ENCODE results near the gene NTM.
"Not testable (repeated sequence)": the region's sequence is repeated elsewhere in the genome, so short reads cannot be mapped to it uniquely, and the experiment has no call there.

Gene NTM

DNA sequence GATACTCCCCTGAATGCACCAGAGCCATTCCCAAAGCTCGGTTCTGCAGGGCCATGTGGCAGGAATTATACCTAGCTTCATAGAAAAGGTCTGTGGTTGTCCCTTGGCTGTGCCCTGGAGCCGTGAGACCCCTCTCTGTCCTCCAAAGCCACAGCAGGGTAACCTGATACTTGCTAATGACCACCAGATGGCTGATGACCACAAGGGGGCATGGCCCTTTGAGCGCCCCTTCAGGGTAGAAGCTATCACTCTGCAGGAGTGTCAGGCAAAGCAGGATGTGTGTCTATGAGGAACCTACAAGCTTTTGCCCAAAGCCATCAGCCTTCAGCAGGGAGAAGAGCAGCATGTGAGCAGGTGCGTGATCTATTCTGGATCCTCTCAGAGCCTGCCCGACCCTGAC, 95.3 kb downstream of the NTM start:
- no peak for DNase-seq

DNA sequence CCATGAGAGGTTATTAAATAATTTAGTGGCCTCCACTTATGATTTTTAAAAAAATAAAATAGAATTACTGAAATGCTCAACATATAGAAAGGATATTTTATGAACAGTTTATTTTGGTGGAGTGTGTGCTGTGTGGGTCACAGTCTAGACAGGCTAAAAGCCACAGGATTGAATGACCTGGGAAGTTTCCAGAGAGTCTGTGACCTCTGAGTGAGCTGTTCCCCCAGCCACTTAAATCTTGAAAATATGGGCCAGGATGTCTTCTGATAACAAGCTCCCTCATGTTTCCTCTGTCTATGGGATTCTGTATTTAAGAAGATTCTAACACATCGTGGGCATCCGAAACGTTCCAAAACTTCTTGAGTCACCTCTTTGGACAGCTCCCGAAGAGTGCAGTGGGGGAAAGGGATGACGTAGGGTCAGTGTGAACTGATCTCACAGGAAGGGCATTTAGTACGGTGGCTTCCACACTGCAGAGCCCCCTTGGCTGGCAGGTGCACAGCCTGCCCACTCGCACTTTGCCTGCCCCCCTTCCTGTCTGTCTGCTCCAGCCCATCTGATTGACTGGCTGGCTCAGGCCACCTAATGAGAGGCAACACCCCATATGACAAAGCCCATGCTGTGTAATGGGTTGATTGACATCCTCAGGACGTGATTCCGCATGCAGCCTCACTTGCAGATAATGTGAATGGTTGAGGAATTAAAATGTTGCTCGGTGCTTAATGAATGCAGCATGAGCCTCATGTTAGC, 97.4 kb downstream of the NTM start:
- DNase-seq, result no peak

DNA sequence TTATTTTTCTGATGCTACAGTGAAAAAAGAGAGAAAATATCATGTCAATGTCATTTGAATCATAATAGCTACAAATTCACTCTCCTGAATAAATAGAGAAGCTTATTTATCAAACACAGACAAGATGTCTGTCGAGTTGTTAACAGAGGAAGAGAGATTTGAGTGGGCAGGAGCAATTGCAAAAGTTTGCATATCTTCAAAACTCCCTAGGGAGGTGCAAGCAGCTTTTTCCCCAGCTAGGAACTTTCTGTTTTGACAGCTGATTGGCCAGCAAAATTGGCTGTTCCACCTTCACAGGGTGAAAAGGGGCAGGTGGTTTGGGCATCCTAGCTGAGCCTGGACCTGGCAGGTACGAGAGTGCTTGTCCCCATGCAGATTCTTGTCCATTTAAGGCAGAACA, 98.2 kb downstream of the NTM start:
- DNase-seq, result no peak

DNA sequence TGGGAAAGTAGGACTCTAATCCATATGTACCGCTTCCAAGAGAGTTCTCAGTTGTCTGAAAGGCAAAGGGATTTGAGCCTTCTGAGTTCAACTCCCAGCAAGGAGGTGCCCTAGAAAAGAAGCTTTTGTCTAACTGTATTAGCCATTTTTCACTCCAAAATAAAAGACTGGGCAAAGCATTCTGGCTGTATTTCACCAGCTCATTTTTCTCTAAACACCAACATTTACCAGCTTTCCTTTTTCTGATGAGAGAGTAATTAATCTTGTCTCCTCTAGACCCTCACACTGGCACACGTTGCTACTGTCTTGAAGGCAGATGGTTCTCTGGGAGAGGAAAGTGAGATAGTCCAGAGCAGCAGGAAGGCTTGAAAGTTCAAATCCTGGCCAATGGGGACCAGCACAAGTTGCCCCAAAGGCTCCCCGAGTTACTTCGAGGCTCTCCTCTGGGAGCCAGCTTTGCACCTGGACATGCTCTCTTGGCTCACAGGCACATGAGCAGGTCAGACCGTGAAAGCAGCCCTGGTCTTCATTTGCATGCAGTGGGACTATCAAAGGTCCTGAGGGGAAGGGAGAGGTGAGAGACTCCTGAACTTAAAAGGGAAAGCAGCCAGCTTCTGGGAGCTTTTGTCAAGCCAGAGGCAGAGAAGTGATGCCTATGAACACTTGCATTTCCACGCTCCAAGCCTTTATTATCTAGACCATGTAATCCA, 100.0 kb downstream of the NTM start:
- no peak for DNase-seq

DNA sequence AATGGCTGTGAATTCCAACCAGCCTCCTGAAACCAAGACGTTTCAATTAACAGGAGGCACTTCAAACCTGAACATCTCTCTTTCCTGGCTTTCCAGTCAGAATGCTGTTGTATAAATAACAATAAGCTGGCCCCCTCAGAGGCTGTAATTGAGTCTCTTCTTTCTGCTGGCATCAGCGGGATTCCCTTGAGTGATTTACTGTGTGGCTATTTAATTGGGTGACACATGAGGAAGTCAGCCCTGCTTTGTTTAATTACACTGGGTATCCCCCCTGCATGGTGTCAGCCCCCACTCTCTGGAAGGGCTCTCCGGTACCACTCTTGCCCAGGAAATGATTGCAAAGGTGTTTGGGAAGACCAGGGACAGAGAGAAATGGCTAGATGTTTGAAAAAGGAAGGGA, 101.6 kb downstream of the NTM start:
- no peak for DNase-seq

DNA sequence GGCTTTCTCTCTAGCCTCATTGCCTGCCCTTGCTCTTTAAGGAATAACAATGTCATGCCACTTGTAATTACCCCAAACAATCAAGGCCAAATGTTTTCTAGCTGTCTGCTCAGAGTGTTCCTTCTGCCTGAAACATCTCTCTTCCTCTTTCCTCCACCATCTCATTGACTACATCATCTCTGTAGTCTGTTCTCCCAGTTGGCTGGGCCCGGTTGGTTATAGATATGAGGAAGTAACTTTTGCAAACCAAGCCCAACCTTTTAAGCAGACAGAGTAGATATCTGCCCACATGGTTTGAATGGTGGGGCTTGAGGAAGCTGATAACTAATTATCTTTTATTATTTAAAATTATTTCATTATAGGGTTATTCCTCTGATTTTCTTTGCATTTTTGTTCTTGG, 104.5 kb downstream of the NTM start:
- no peak for DNase-seq

DNA sequence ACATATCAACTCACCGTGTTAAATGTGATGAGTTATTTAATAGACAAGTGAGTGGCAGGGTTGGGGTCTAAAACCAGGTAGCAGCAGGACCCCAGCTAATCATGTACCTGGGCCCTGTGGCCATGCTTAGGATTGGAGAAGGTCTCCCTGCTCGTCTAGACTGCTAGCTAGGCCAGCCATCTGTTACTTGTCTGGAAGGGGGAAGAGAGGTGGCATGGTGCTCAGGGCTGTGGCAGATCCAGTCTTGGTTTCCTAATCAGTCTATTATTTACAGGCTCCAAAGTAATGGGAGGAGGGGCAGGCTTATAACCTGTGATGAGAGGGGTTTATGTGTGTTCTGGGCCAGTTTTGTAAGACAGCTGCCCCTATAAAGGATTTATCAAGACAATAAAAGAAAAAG, 105.9 kb downstream of the NTM start:
- DNase-seq, result no peak

DNA sequence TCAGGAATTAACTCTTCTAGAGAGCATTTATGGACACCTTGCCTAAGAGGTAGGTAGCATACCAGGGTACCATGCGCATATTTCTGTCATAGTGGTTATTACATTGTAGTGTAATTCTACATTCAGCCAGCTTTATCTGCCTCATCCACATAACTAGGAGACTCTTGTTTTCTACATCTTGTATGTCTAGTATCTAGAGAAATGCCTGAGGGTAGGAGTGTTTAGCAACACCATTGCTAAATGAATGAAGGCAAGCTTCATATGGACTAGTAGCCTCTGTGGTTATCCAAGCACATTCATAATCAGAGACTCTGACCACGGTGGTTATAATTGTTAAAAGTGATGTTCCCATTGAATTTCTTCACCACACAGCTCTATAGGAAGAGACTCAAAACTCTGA, 107.9 kb downstream of the NTM start:
- no peak for DNase-seq

DNA sequence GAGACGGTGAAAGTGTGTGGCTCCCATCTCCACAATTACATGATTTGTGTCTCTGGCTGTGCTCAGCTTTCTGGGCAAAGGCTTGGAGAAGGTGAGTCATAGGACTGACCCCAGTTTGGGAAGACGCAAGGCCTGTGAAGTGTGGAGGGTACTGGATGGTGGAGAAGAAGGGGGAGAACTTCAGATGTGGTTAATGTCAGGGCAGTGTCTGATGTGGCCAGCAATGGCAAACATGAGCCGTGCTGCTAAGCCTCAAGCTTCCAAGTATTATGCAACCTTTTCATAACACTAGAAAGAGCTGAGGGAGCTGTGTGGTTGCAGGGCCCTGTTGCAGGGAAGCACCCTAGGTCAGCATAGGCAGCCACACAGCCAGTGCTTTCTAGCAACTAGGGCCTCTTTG, 110.9 kb downstream of the NTM start:
- DNase-seq, result no peak

DNA sequence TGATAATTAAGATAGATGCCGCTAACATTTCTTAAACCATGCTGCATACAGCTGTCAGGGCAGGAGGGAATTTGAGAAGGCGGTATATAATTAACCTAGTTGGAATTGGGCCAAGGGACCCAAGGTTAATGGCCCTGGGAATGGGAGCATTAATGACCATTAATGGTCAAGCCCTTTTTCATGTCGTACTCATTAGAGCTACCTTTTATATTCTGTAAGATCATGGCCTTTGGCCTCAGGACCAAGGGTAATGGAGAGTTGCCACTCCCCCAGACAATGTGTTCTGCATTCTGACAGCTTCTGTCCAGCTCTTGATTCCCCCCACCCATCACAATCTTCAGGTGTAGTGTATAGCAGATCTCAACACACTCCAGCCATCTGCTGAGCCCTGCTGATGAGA, 111.6 kb downstream of the NTM start:
- no peak for DNase-seq

DNA sequence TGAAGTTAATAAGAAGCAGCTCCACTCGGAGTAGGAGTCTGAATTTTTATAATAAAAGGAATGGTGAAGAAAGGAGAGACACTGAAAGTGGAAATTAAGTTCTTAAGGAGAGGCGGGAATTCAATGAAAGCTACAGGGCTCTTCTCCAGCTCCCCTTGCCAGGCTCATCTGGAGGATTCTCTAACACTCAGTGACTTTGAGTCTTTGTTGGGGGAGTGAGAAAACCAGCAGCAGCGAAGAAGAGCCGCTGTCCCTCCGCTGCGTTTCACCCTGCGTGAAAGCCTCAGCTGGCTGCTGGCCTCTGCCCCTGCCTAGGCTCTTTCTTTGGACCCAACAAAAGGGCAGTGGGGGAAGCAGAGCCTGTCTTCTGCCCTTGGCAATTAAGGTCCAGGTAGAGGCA, 113.0 kb downstream of the NTM start:
- DNase-seq, result no peak

DNA sequence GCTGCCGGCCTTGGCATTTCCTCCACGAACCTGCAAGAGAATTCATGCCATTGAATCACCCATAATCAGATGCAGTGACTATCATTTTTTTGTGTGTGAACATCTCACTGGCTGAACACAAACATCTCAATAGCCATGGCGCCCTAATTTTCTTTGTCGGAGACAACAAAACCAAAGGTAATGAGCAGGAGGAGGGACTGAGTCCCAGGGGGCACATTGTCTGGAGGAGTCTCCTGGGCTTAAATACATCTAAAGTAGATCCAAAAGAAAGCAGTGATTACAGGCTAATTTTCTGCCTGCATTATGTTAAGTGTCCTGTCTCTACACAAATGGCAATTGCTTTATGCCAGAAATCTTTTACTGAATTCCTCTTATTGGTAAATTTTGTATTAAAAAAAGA, 113.5 kb downstream of the NTM start:
- DNase-seq, result no peak

DNA sequence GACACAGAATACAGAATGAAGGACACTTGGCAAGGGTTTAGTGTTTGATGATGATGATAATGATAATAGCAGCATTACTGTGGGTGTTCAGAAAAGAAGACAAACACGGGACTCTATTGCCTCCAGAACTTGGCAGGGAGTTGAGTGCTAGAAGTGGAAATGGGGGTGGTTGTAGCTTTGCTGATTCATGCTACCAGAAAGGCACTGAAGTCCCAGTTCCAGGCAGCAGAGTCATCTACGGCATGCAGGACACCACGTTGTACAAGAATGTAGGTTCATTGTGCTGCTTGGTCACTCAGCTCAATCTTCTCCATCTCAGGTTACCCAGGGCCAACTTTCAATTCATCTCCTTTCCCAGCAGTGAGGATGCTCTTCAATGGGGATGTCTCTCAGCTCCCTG, 115.7 kb downstream of the NTM start:
- no peak for DNase-seq

DNA sequence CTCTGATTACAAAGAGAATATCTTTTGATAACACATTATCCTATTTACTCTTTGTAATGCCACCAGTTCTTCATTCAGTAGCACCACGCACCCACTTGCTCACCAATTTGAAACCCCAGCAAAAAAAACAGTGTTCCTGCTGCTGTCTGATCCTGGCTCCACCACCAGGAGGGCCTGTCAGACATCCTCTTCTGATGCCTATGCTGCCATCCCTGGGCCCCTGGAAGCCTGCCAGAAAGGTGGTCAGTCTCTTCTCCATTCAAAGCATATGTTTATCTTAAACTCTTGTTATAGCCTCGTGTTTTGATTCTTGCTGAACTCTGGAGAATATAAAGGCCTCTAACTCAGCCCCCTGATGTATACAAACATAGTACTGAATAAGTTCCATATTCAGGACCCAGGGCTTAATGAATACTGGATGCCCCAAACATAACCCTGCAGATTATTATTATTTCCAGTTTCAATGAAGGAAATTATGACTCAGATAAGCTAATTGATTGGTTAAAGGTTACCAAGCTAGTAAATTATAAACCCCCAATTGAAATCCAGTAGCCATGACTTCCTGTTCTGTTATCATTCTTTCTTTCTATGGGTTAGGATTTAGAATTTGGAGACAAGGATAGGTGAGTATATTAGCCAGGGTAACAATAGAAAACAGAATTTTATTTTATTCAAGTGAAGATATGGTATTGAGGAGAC, 116.7 kb downstream of the NTM start:
- no peak for DNase-seq

DNA sequence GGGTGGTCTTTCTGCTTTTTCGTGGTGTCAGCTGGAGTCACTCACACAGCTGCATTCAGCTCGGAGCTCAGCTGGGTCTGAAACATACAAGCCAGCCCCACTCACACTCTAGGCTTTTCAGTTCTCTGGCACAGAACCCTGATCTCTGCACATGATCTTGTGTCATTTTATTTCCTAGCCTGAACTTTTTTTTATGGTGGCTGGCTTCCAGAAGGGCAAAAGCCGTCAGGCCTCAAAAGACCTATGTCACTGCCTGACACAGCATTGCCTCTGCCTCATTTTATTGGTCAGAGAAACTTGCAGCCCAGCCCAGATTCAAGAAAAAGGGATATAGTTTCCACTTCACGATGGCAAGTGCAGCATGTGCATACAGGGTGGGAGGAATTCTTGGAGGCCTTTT, 117.8 kb downstream of the NTM start:
- DNase-seq, result no peak

DNA sequence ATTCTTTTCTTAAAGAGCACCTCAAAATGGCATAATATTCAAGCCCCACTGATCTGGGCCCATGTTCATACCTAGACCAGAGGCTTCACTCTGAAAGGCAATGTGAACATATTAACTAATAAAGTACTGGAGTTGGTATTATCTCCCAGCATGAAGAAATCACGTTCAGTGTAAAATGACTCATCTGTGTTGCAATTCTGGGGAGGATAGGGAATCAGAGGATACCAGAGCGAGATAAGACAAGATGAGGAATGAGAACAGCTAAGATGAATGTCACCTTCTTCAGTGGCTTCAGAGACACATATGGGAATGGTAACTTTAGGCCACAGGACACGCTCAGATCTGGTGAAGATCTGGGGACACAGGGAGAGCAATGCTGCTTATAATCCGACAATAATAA, 121.1 kb downstream of the NTM start:
- no peak for DNase-seq

DNA sequence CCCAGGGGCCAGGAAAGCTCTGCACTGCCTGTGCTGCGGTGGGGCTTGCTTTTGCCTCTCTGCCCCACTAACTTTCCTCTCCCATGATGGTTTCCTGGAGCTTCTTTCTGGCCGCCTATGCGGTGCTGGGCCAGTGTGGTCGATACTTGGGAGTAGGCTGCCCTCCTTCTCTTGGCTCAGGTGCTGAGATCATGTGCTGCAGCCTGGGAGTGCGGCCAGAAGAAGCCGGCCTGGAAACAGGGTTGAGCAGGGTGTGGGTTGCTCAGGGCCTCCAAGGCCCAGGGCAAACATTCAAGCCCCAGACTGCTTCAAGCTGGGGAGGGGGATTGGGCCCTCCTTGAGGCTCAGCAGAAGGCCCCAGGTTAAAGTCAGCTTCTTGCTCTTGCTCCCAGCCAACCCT, 125.0 kb downstream of the NTM start:
- DNase-seq, result no peak

DNA sequence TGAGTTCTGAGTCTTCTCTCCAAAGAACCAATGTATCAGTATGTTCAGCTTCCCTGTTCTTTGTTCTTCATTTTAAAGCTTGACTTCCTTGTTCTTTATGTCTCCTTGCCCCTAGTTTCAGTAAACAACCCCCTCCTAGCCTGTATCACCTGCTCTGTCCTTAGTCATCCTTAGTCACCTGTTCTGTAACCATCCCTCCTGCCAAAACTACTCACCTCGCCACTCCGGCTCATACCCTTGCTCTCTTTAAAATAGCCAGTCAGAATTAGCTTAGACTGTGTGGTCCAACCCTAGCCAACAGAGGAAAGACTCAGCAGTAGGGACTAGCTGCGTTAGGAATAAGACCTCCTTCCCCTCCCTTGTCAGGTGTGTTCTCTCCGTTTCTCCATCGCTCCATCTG, 127.3 kb downstream of the NTM start:
- not testable (repeated sequence) for DNase-seq

DNA sequence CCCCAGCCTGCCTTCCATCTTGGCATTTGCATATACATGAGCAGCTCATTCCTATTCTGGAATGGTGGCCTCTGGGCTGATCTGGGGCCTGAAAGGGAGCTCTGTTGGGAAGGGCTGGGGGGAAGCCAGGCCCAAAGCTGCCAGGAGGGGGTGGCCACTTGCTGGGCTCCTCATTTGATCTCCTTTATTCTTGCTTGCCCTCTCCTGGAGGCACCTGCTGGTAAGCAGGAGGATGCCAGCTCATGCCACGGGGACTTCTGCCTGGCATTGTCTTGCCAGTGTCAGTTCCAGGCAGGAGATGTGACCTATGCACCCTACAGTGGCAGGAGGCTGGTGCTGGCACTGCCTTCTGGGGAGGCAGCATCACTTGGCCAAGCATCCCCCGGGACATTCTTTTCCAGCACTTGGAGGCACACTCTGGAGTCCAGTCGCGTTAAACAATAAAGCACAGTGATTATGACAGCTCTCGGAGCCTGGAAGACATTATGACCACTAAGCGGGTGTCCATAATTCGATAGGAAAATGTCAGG, 128.3 kb downstream of the NTM start:
- DNase-seq, result no peak

DNA sequence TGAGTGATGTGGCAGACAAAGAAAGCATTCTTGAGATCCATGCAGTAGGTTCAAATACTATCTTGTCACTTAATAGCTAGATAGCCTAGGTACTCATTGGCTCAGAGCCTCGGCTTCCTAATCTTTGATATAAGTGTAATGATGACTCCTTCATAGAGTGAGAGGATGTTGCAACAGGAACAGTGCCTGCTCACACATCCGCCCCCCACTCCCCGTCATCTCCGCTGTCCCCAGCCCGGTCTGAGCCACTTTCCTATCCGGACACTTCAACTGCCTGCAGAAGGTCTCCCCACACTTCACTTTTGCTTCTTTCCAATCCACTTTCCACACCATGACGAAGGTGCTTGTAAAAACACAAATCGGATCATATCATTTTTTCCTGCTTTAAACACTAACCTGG, 128.8 kb downstream of the NTM start:
- no peak for DNase-seq

DNA sequence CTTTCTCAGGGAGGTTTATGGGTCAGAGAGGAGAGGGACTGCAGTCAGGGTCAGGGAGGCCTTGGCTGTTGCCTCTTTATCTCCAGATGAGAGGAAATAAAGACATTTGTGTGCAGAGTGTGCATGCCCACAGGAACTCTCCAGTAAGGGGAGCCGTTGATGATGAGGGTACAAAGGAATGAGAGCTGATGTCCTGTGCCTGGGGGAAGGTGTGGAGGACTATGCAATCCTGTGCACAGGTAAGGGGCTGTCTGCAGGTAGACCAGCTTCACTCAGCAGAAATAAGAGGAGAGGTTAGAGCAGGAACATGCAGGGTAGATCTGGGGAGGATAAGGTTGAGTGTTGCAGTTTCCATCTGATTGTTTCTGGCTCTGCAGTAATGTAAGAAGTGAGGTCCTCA, 132.6 kb downstream of the NTM start:
- DNase-seq, result no peak

DNA sequence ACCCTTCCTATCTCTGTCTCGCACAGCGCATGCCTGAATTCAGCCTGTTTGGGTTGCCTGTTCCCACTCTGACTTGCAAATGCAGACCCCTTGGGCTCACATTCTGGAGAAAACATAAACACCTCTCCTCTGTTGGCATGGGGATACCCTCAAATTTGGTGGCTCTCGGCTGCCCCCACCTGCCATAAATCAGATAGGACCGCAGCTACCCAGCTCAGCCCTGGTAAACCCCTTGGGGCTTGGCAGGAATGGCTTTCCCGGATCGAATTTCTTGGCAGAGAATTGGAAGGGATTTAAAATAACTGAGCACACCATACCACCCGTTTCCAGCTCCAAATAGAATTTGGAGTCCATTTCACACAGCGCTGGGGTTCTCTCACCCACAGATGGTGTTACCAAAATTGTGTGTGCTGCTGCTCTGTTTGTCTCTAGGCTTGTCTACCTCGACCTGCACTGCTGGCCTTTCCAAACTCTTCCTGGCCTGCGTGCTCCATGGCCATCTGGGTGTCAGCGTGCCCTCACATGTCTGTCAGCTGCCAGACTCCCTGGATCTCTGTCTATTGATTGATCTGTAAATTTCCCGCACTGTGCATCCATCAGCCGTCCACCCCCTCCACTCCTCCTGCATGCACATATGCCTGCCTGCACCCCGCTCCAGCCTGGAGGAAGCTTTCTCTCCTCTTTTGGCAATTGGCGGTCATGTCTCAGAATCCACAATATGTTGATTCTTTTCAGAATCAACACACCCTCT, 134.0 kb downstream of the NTM start:
- DNase-seq, result no peak

DNA sequence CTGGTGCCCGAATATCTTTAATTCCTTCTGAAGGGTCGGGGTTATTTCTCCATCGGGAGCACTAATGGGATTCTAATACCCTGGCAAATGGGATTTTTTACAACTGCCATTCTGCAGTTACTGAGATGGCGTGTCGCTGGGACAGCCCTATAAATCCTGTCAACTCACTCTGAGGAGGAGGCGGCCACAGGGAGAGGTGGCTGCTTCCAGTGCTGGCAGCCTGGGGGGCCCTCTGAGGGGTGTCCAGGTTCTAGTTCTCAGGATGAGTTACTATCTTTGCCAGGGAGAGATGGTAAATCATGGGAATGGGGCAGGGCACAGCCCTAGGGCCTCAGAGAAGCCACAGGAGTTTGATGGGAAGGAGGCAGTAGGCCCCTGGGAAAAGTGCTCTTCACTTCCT, 135.9 kb downstream of the NTM start:
- no peak for DNase-seq

Measured in KG1 (cell line).